Measurements from ENCODE around the gene KCNQ1. TPM values are rescaled to one million over a fixed set of nuclear protein-coding genes. Genes with fewer than 3 reads are reported as not detected.

Gene KCNQ1
- polyA plus RNA-seq, 10 donors = 1.2 to 3.6 (median 2.4) TPM

- DNase-seq = peak in 2 of 3 donors; percentile 74 to 89
These were observed 445.9 kb downstream of the KCNQ1 start for GRCh38 chr11:2890466-2891294.

GRCh38 chr11:2891326-2892214 lies 446.8 kb downstream of the KCNQ1 start:
- DNase-seq = peak in 1 of 3 donors; percentile 91

DNA sequence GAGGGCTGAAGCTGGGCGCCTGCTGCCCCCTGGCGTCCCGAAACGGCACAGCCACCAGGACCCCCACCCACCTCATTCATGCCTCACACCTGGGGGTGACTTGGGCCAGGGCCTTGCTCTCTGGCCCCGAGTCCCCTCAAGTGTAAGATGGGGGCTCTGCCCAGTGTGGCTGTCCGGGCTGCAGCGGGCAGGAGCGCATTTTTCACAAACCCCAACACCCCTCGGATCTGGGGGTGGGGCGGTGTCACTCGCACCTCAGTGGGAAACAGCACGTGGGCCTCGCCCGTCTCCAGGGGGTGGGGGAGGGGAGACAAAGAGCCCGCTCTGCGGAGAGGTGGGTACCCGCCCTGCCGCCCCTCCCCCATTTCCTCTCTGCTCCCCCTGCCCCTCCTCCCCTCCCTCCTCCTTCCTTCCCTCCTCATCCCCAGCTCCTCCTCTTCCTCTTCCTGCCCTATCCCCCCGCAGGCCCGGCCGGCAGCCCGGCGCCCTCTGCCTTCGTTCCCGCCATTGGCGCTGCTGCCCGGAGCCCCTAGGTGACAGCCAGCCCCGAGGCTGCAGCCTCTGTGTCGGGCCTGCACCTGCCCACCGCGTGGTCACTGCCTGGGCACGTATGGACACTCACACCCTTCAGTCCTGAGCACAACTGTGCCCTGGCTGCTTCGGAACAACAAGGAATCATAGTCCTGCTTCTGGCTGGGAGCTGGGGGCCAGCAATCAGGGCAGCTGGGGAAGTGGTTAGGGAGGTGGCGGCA lies 447.6 kb downstream of the KCNQ1 start:
- DNase-seq = peak in 2 of 3 donors; percentile 75 to 89

GRCh38 chr11:2892967-2893528 lies 448.2 kb downstream of the KCNQ1 start:
- DNase-seq = no peak

- no peak for DNase-seq
These were observed 449.1 kb downstream of the KCNQ1 start for GRCh38 chr11:2893935-2894334.

GRCh38 chr11:2896047-2896446 lies 451.2 kb downstream of the KCNQ1 start:
- no peak for DNase-seq

DNA sequence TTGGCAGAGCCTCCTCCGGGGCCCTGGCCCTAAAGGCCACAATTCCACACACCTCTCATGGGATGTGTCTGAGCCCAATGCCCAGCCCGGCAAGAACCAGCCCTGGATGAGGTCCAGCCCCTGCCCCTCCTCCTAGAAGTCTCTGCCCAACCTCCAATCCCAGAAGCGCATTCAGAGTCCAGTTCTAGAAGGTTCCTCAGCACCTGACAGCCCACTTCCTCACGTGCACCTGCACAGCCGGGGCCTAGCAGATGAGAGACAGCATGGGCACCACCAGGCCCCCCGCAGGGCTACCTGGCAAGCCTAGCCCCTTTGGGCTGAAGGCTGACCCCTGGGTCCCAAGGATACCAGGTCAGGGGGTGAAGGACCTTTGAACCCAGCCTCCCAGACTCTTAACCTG lies 452.2 kb downstream of the KCNQ1 start:
- no peak for DNase-seq

GRCh38 chr11:2898366-2899079 lies 453.7 kb downstream of the KCNQ1 start:
- DNase-seq = peak in 1 of 3 donors; percentile 54

Other genes starting within 250 kb of the KCNQ1 start
- gene ASCL2, start 174.4 kb upstream of the KCNQ1 start, polyA plus RNA-seq (ENCODE audit: insufficient read length in 10 of 10) = under 1 TPM in 5 of 10 donors, not detected in 5; 0.12 to 0.40 (median 0.22) TPM
- gene C11orf21, start 143.1 kb upstream of the KCNQ1 start, polyA plus RNA-seq (ENCODE audit: insufficient read length in 10 of 10) = 1 to 10 TPM in 9 of 10 donors, under 1 TPM in 1; 0.50 to 6.0 (median 2.0) TPM
- 1 to 10 TPM; 2.0 to 5.6 (median 2.5) TPM for gene TSPAN32, start 143.0 kb upstream of the KCNQ1 start, polyA plus RNA-seq (ENCODE audit: insufficient read length in 10 of 10)
- 100 to 1,000 TPM; 393 to 521 (median 464) TPM for gene CD81, start 67.7 kb upstream of the KCNQ1 start, polyA plus RNA-seq (ENCODE audit: insufficient read length in 10 of 10)
- gene TSSC4, start 44.3 kb upstream of the KCNQ1 start, polyA plus RNA-seq (ENCODE audit: insufficient read length in 10 of 10) = 10 to 100 TPM; 16.8 to 25.2 (median 21.1) TPM
- gene TRPM5, start 494 bp upstream of the KCNQ1 start, polyA plus RNA-seq (ENCODE audit: insufficient read length in 10 of 10) = under 1 TPM in 2 of 10 donors, not detected in 8; 0.05 TPM

Measured in muscle of back (tissue), 11 donors.